A549 (cell line): ENCODE measurements around the gene SLIT1. TPM values are rescaled to one million over a fixed set of nuclear protein-coding genes. Genes with fewer than 3 reads are reported as not detected.

Experiments
- ATAC-seq, 2 experiments: fragments of 200-7000 bp in 1 of 2; fragments of >200 bp in 1 of 2; cut with Nextera tagmentation in 1 of 2; cut with Tn5 transposase in 1 of 2; 3 replicates each; pipeline versions ENCODE4 v1.8.0 to v1.9.1; 2018 to 2020; ENCODE audit warnings: mild to moderate bottlenecking in 1 of 2, moderate library complexity in 1 of 2
- CTCF ChIA-PET: fragments of 300-600 bp; sonication (Branson Sonifier 250); formaldehyde crosslinking; extraction: SDS; loops from one replicate; lab custom pipeline; 2021; ENCODE audit warnings: antibody characterized with exemption, inconsistent platforms; lab: Yijun Ruan, JAX
- POLR2A ChIA-PET: fragments of 350-600 bp; formaldehyde crosslinking; extraction: SDS; loops from one replicate; lab custom pipeline; 2021; ENCODE audit warnings: antibody characterized with exemption, inconsistent platforms; lab: Yijun Ruan, JAX
- DNase-seq, 2 experiments: peaks; one replicate each; pipeline versions ENCODE4 v3.0.0 to v3.0.0-alpha.2; 2011 to 2016; ENCODE audit warnings: low read depth in 1 of 2, low spot score in 1 of 2
- FAIRE-seq: peaks from 2 replicates; lab custom pipeline; 2011; peaks lifted over from hg19 to GRCh38; lab: Jason Lieb, UNC
- H3K27ac ChIP-seq, 2 experiments: fragments of >200 bp; sonication (Bioruptor Twin); formaldehyde crosslinking; 3 replicates each; pipeline ENCODE4 v1.5.1; 2016 to 2017
- H3K4me1 ChIP-seq: fragments of >200 bp; sonication (Bioruptor Twin); formaldehyde crosslinking; 3 replicates; pipeline ENCODE4 v1.6.1; 2016
- H3K4me2 ChIP-seq: fragments of >200 bp; sonication (Bioruptor Twin); formaldehyde crosslinking; 3 replicates; pipeline ENCODE4 v1.6.1; 2016
- H3K4me3 ChIP-seq: fragments of >200 bp; sonication (Bioruptor Twin); formaldehyde crosslinking; 3 replicates; pipeline ENCODE4 v1.5.1; 2016
- H3K9me3 ChIP-seq: fragments of >200 bp; sonication (Bioruptor Twin); formaldehyde crosslinking; 3 replicates; pipeline ENCODE4 v1.6.1; 2016
- CBX8 ChIP-seq: fragments of 200-600 bp; sonication (generic); IDR thresholded peaks from 2 replicates; pipeline ENCODE4 v1.6.1; 2016
- CEBPB ChIP-seq, 2 experiments: fragments of >200 bp in 1 of 2; sonication (Bioruptor Twin) in 1 of 2; formaldehyde crosslinking in 1 of 2; IDR thresholded peaks; 2 replicates each; pipeline ENCODE4 v1.6.1; 2012 to 2016
- CHD2 ChIP-seq: fragments of 150-350 bp; IDR thresholded peaks from 2 replicates; pipeline ENCODE4 v1.6.1; 2014; ENCODE audit warnings: low read length; ENCODE audit not compliant: partially characterized antibody
- EHF ChIP-seq: fragments of 250-450 bp; sonication (Bioruptor Pico); IDR thresholded peaks from 2 replicates; pipeline ENCODE4 v1.5.0; 2020; ENCODE audit warnings: mild to moderate bottlenecking
- EP300 ChIP-seq, 2 experiments: fragments of >200 bp; sonication (Bioruptor Twin); formaldehyde crosslinking; IDR thresholded peaks; 2 replicates in 1 of 2; 3 replicates in 1 of 2; pipeline ENCODE4 v1.6.1; 2016 to 2017
- ESRRA ChIP-seq: fragments of 150-350 bp; IDR thresholded peaks from 2 replicates; pipeline ENCODE4 v1.6.1; 2014; ENCODE audit warnings: mild to moderate bottlenecking, low read length, borderline replicate concordance
- FOSL2 ChIP-seq, 2 experiments: fragments of 450-650 bp in 1 of 2; fragments of >200 bp in 1 of 2; sonication (Bioruptor Twin) in 1 of 2; formaldehyde crosslinking; IDR thresholded peaks; 2 replicates each; pipeline versions ENCODE4 v1.5.0 to v1.6.1; 2016 to 2020; ENCODE audit warnings: mild to moderate bottlenecking in 1 of 2, moderate library complexity in 1 of 2
- FOXS1 ChIP-seq: fragments of 250-450 bp; sonication (Bioruptor Pico); IDR thresholded peaks from 2 replicates; pipeline ENCODE4 v1.5.0; 2020; ENCODE audit warnings: mild to moderate bottlenecking, moderate library complexity
- HDAC2 ChIP-seq: fragments of 200-600 bp; sonication (generic); IDR thresholded peaks from 2 replicates; pipeline ENCODE4 v1.6.1; 2016
- HEYL ChIP-seq: fragments of 250-450 bp; sonication (Bioruptor Pico); IDR thresholded peaks from 2 replicates; pipeline ENCODE4 v1.8.0; 2021; ENCODE audit warnings: mild to moderate bottlenecking, moderate library complexity
- HOXA7 ChIP-seq: fragments of 250-450 bp; sonication (Bioruptor Pico); IDR thresholded peaks from 2 replicates; pipeline ENCODE4 v1.5.0; 2020; ENCODE audit warnings: mild to moderate bottlenecking, moderate library complexity
- JUNB ChIP-seq: fragments of >200 bp; sonication (Bioruptor Twin); formaldehyde crosslinking; IDR thresholded peaks from 2 replicates; pipeline ENCODE4 v1.6.1; 2016
- KDM1A ChIP-seq: fragments of 200-600 bp; sonication (generic); IDR thresholded peaks from 2 replicates; pipeline ENCODE4 v1.6.1; 2016; ENCODE audit warnings: low read depth, mild to moderate bottlenecking
- MAFK ChIP-seq: fragments of 450-650 bp; IDR thresholded peaks from 2 replicates; pipeline ENCODE4 v1.6.1; 2014; ENCODE audit not compliant: partially characterized antibody
- MAZ ChIP-seq: fragments of 150-350 bp; IDR thresholded peaks from 2 replicates; pipeline ENCODE4 v1.6.1; 2014; ENCODE audit warnings: antibody characterized with exemption, low read depth, low read length, borderline replicate concordance
- MYC ChIP-seq: IDR thresholded peaks from 2 replicates; pipeline ENCODE4 v1.6.1; 2012; ENCODE audit warnings: mild to moderate bottlenecking, inconsistent platforms, low read length, improper control_type of control experiment, borderline replicate concordance
- NPAS2 ChIP-seq: fragments of 250-450 bp; sonication (Bioruptor Pico); IDR thresholded peaks from 2 replicates; pipeline ENCODE4 v1.8.0; 2022; ENCODE audit warnings: mild to moderate bottlenecking, moderate library complexity, borderline replicate concordance
- NR3C1 ChIP-seq: fragments of >200 bp; sonication (Bioruptor Twin); formaldehyde crosslinking; IDR thresholded peaks from 3 replicates; pipeline ENCODE4 v1.6.1; 2017
- RARB ChIP-seq: fragments of 250-450 bp; sonication (Bioruptor Pico); IDR thresholded peaks from 2 replicates; pipeline ENCODE4 v1.8.0; 2021; ENCODE audit warnings: mild to moderate bottlenecking, moderate library complexity
- RCOR1 ChIP-seq: fragments of 150-350 bp; IDR thresholded peaks from 2 replicates; pipeline ENCODE4 v1.6.1; 2014; ENCODE audit warnings: antibody characterized with exemption, low read length, low read depth
- RFX5 ChIP-seq: fragments of 450-650 bp; IDR thresholded peaks from 2 replicates; pipeline ENCODE4 v1.7.1; 2014; ENCODE audit warnings: antibody characterized with exemption, mild to moderate bottlenecking, moderate library complexity
- TFCP2L1 ChIP-seq: fragments of 250-450 bp; sonication (Bioruptor Pico); IDR thresholded peaks from 2 replicates; pipeline ENCODE4 v1.5.0; 2021; ENCODE audit warnings: mild to moderate bottlenecking
- WGBS: methylation state at CpG from one replicate; pipeline ENCODE4 v1.1.6; 2017; ENCODE audit errors: missing lambda C conversion rate; 5-methylcytosine and 5-hydroxymethylcytosine counted together
- polyA plus RNA-seq, 4 experiments: library from polyadenylated mRNA; depleted of rRNA in 3 of 4; stranded (reverse); fragments of >200 nt; fragmentation: RNase III in 1 of 4; extraction: RNeasy Plus Mini Kit Qiagen cat#74134 plus additional on column Dnase treatment in 1 of 4; gene quantifications; 2 replicates in 3 of 4; 3 replicates in 1 of 4; pipeline ENCODE4 v1.2.3, GENCODE V29; 2011 to 2017
- TF ChIP-seq, protein P1 (sequence below): fragments of 450-650 bp; IDR thresholded peaks from 2 replicates; pipeline ENCODE4 v1.6.1; 2014; ENCODE audit warnings: antibody characterized with exemption
- TF ChIP-seq, protein P2 (sequence below): fragments of 250-450 bp; sonication (Bioruptor Pico); IDR thresholded peaks from 2 replicates; pipeline ENCODE4 v1.5.0; 2021; ENCODE audit warnings: mild to moderate bottlenecking, moderate library complexity, borderline replicate concordance
- TF ChIP-seq, protein P3 (sequence below): fragments of >200 bp; sonication (Bioruptor Twin); formaldehyde crosslinking; IDR thresholded peaks from 3 replicates; pipeline ENCODE4 v1.5.1; 2016
- TF ChIP-seq, protein P4 (sequence below): IDR thresholded peaks from 2 replicates; pipeline ENCODE4 v1.6.1; 2012

SLIT1 gene
- polyA plus RNA-seq, 2 of the 4 experiments (the other 2 are of a cell fraction), result 0.05 to 0.09 TPM

DNA sequence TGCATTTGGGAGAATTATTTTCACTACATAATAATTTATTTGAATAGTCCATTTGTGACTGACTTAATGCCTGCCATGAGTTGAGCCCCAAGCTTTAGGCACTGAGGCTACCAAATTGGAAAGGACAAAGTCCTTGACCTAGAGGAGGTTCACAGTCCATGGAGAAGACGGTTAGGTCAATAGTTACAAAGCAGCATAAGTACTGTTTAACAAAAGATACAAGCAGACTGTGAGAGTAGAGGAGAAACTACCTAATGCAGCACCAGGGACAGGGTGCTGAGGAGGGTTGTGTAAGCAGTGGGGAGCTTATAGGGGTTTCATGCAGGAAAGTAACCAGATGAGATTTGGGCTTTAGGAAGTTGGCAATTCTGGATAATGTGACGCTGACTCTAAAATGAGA is 214.4 kb downstream of the SLIT1 start:
- TF ChIP-seq EHF (CRISPR knock-in tag) (no peak), HDAC2 (no peak), ESRRA (no peak), JUNB (no peak), RFX5 (no peak), CBX8 (no peak), HEYL (CRISPR knock-in tag) (no peak), KDM1A (no peak), HOXA7 (no peak), FOXS1 (no peak), RCOR1 (no peak), RARB (CRISPR knock-in tag) (no peak), CEBPB (IDR thresholded peaks at IDR 0.05) (no peak), MAFK (no peak), MYC (no peak), NPAS2 (no peak)
- TF ChIP-seq, protein P1, sequence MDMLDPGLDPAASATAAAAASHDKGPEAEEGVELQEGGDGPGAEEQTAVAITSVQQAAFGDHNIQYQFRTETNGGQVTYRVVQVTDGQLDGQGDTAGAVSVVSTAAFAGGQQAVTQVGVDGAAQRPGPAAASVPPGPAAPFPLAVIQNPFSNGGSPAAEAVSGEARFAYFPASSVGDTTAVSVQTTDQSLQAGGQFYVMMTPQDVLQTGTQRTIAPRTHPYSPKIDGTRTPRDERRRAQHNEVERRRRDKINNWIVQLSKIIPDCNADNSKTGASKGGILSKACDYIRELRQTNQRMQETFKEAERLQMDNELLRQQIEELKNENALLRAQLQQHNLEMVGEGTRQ, result no peak
- TF ChIP-seq, protein P2, sequence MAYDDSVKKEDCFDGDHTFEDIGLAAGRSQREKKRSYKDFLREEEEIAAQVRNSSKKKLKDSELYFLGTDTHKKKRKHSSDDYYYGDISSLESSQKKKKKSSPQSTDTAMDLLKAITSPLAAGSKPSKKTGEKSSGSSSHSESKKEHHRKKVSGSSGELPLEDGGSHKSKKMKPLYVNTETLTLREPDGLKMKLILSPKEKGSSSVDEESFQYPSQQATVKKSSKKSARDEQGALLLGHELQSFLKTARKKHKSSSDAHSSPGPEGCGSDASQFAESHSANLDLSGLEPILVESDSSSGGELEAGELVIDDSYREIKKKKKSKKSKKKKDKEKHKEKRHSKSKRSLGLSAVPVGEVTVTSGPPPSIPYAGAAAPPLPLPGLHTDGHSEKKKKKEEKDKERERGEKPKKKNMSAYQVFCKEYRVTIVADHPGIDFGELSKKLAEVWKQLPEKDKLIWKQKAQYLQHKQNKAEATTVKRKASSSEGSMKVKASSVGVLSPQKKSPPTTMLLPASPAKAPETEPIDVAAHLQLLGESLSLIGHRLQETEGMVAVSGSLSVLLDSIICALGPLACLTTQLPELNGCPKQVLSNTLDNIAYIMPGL (CRISPR knock-in tag), result no peak
- TF ChIP-seq, protein P3, sequence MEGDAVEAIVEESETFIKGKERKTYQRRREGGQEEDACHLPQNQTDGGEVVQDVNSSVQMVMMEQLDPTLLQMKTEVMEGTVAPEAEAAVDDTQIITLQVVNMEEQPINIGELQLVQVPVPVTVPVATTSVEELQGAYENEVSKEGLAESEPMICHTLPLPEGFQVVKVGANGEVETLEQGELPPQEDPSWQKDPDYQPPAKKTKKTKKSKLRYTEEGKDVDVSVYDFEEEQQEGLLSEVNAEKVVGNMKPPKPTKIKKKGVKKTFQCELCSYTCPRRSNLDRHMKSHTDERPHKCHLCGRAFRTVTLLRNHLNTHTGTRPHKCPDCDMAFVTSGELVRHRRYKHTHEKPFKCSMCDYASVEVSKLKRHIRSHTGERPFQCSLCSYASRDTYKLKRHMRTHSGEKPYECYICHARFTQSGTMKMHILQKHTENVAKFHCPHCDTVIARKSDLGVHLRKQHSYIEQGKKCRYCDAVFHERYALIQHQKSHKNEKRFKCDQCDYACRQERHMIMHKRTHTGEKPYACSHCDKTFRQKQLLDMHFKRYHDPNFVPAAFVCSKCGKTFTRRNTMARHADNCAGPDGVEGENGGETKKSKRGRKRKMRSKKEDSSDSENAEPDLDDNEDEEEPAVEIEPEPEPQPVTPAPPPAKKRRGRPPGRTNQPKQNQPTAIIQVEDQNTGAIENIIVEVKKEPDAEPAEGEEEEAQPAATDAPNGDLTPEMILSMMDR, result no peak
- TF ChIP-seq, protein P4, sequence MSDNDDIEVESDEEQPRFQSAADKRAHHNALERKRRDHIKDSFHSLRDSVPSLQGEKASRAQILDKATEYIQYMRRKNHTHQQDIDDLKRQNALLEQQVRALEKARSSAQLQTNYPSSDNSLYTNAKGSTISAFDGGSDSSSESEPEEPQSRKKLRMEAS, result no peak
- H3K9me3 ChIP-seq, result no peaks in the 10 kb centered on the region
- no peak for ATAC-seq
- no peak overlapping the region for H3K4me3 ChIP-seq
- CTCF ChIA-PET, result no interaction called here
- no peak for FAIRE-seq
- H3K4me2 ChIP-seq, result no peak overlapping the region
- POLR2A ChIA-PET, result no interaction called here
- no peak overlapping the region for H3K27ac ChIP-seq
- 0 out of 3 replicates have a peak, but pooled peaks cover 6% of the 10 kb centered on the region for H3K4me1 ChIP-seq
- DNase-seq, result no peak
- WGBS, result 88% methylated on average over 2 of the region's 2 CpGs

DNA sequence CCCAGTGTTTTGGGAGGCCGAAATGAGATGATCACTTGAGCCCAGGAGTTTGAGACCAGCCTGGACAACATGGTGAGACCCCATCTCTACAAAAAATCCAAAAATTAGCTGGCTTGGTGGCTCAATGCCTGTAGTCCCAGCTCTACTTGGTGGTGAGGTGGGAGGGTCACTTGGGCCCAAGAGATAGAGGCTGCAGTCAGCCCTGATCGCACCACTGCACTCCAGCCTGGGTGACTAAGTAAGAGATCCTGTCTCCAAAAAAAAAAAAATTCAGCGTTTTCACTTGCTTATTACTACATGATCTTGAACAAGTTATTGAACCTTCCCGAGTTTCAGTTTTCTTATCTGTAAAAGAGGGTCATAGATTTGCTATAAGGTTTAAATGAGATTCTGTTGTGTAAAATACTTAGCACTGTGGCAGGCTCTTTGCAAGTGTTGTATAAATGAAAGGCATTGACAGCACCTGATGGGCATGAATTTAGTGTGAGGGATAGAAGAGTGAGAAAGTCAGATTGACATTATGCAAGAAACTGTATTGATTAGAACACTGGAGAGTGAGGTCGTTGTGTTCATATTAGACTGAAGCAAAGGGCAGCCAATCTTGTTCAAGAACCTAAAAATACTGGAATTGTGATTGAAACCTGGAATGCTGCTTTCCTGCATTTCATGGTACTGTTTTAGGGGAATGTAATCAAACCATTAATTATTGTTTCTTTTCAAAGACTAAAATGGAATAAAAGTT is 216.9 kb downstream of the SLIT1 start:
- FAIRE-seq, result no peak
- CTCF ChIA-PET, result no interaction called here
- no peak for TF ChIP-seq NR3C1
- no peak for TF ChIP-seq EP300 (IDR thresholded peaks at IDR 0.05)
- TF ChIP-seq MAZ, result no peak
- no peak for TF ChIP-seq TFCP2L1 (CRISPR knock-in tag)
- no peak for TF ChIP-seq CBX8
- no peak for TF ChIP-seq FOXS1
- TF ChIP-seq FOSL2 (IDR thresholded peaks at IDR 0.05), result no peak
- no peak for TF ChIP-seq FOSL2 (CRISPR knock-in tag; IDR thresholded peaks at IDR 0.05)
- TF ChIP-seq RCOR1, result no peak
- TF ChIP-seq CHD2, result no peak
- TF ChIP-seq, all 56 proteins: peak for 0
- DNase-seq, result no peak
- H3K4me2 ChIP-seq, result no peak overlapping the region
- H3K4me3 ChIP-seq, result no peak overlapping the region
- POLR2A ChIA-PET, result no interaction called here
- no peaks in the 10 kb centered on the region for H3K9me3 ChIP-seq
- H3K27ac ChIP-seq, result no peak overlapping the region
- 85% methylated on average over 5 of the region's 5 CpGs for WGBS
- ATAC-seq, result no peak
- 0 out of 3 replicates have a peak, but pooled peaks cover 3% of the 10 kb centered on the region for H3K4me1 ChIP-seq
